DND-41 (cell line): Measurements from ENCODE around the gene FAM118B.

Source experiments
- EZH2 ChIP-seq: IDR thresholded peaks from 3 replicates; pipeline ENCODE4 v1.6.1; 2012; ENCODE audit warnings: borderline replicate concordance, low read depth, mild to moderate bottlenecking, moderate library complexity, low read length, inconsistent platforms; ENCODE audit not compliant: severe bottlenecking
- TF ChIP-seq, protein P1 (sequence below): IDR thresholded peaks from 2 replicates; pipeline ENCODE4 v1.5.1; 2012; ENCODE audit warnings: borderline replicate concordance, low read length, moderate library complexity, mild to moderate bottlenecking; ENCODE audit not compliant: poor library complexity, severe bottlenecking; ENCODE audit errors: extremely low read depth

GRCh38 chr11:126185259-126186024 lies 26.1 kb upstream of the FAM118B start:
- TF ChIP-seq, protein P1, sequence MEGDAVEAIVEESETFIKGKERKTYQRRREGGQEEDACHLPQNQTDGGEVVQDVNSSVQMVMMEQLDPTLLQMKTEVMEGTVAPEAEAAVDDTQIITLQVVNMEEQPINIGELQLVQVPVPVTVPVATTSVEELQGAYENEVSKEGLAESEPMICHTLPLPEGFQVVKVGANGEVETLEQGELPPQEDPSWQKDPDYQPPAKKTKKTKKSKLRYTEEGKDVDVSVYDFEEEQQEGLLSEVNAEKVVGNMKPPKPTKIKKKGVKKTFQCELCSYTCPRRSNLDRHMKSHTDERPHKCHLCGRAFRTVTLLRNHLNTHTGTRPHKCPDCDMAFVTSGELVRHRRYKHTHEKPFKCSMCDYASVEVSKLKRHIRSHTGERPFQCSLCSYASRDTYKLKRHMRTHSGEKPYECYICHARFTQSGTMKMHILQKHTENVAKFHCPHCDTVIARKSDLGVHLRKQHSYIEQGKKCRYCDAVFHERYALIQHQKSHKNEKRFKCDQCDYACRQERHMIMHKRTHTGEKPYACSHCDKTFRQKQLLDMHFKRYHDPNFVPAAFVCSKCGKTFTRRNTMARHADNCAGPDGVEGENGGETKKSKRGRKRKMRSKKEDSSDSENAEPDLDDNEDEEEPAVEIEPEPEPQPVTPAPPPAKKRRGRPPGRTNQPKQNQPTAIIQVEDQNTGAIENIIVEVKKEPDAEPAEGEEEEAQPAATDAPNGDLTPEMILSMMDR, result no peak
- TF ChIP-seq EZH2, result no peak
